HG03457 (cell line): ENCODE results near the gene KRTAP10-3.

ENCODE experiments used
- ATAC-seq: cut with Tn5 transposase; IDR thresholded peaks from one replicate; pipeline ENCODE4 v1.9.1; 2021; ENCODE audit warnings: moderate number of reproducible peaks; ENCODE audit not compliant: unreplicated experiment

Gene KRTAP10-3

GRCh38 chr21:44520326-44521300 is 38.0 kb downstream of the KRTAP10-3 start:
- ATAC-seq: no peak

- no peak for ATAC-seq
Observed at GRCh38 chr21:44519346-44520325, 39.0 kb downstream of the KRTAP10-3 start.

- ATAC-seq: no peak
Observed at GRCh38 chr21:44518686-44519085, 39.9 kb downstream of the KRTAP10-3 start.

- ATAC-seq: no peak
Observed at GRCh38 chr21:44517175-44517899, 41.3 kb downstream of the KRTAP10-3 start.

GRCh38 chr21:44516828-44517174 is 41.8 kb downstream of the KRTAP10-3 start:
- ATAC-seq: no peak

GRCh38 chr21:44516342-44516741 is 42.3 kb downstream of the KRTAP10-3 start:
- ATAC-seq: no peak

GRCh38 chr21:44515359-44516165 is 43.0 kb downstream of the KRTAP10-3 start:
- no peak for ATAC-seq

GRCh38 chr21:44514746-44515358 is 43.7 kb downstream of the KRTAP10-3 start:
- no peak for ATAC-seq

GRCh38 chr21:44514218-44514520 is 44.4 kb downstream of the KRTAP10-3 start:
- no peak for ATAC-seq

GRCh38 chr21:44513389-44514217 is 45.0 kb downstream of the KRTAP10-3 start:
- ATAC-seq: no peak

GRCh38 chr21:44512496-44513388 is 45.9 kb downstream of the KRTAP10-3 start:
- ATAC-seq: no peak

- ATAC-seq: no peak
Observed at GRCh38 chr21:44511938-44512275, 46.7 kb downstream of the KRTAP10-3 start.

GRCh38 chr21:44511219-44511937 is 47.2 kb downstream of the KRTAP10-3 start:
- no peak for ATAC-seq

GRCh38 chr21:44510508-44511218 is 47.9 kb downstream of the KRTAP10-3 start:
- ATAC-seq: no peak

GRCh38 chr21:44510109-44510507 is 48.5 kb downstream of the KRTAP10-3 start:
- ATAC-seq: no peak

GRCh38 chr21:44509539-44509938 is 49.1 kb downstream of the KRTAP10-3 start:
- ATAC-seq: no peak
